LoVo (cell line): ENCODE measurements around the gene CCDC68.
A peak's percentile ranks its signal among the peaks of the same experiment; 100 is the strongest.

Experiments used
- DNase-seq: peaks from one replicate; pipeline ENCODE4 v3.0.0-alpha.2; 2016; ENCODE audit warnings: low spot score

CCDC68 gene

DNA sequence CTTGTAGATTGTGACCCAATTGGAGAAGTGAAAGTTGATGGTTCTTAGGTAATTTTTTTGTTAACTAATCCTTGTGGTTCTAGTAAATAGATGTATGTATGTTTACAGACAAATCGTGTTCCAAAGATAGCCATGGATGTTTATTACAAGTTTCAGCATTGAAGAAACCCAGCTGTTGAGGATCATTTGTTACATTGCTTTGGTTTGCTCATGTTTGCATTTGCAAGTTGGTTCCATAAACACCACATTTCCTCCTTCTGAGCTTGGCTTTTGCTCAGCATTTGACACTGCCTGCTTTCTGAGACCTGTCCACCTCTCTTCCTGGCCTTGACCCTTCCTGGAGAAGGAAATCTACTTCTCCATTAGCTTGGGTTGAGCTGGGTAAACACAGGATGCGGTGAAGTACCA lies 1.8 kb upstream of the CCDC68 start:
- DNase-seq = no peak

DNA sequence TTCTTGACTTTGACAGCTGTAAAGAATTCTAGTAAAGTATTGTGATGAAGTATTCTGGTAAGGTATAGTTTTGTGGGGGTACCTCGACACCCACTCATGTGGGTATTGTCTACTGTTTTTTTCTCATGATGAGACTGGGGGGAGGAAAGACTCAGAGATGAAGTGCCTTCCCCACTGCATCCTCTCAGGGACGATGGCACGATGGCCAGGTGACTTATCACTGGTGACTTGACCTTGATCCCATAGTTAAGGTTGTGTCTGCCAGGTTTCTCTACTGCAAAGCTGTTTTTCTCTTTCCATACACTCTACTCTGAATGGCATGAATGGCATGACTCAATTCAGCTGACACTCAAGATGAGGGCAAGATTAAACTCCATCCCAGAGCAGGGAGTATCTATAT lies 936 bp upstream of the CCDC68 start:
- no peak for DNase-seq

DNA sequence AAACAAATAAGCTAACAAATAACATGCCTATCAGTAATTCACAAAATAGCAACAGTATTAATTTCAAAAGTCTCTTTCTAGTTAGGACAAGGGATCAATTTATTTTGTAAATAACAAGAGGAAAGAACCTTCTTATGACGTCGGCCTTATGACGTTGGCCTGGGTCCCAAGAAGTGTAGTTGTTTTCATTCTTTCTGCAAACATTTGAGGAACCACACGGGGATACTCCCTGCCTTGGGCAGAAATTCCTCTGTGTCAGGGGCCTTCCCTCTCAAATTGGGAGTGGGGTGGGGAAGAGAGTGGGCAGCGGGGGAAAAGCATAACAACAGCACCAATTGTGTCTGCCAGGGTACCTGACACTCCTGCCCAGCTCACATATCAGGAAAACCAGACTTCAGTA lies 1.3 kb downstream of the CCDC68 start:
- DNase-seq = no peak

DNA sequence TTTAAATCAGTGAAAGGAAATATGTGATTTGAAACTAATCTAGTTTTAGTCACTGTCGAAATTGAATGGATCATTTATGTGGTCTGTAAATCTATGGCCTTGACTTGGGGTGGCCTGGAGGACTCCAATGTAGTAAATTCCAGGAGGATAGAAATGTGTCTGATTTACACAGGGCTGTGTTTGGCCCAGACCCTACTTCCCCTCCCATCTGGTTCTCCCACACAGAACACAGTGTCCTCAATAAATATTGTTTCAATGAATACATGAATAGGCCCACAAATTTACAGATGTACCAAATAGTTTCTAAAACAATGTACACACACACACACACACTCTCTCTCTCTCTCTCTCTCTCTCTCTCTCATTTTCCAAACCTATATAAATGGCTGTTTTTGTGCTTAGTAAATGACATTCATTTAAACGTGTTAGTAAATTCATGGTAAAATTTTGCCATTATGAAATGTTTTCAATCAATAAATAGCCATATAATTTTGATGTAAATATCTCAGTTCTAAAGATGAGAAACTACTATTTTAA lies 1.9 kb downstream of the CCDC68 start:
- DNase-seq = no peak

DNA sequence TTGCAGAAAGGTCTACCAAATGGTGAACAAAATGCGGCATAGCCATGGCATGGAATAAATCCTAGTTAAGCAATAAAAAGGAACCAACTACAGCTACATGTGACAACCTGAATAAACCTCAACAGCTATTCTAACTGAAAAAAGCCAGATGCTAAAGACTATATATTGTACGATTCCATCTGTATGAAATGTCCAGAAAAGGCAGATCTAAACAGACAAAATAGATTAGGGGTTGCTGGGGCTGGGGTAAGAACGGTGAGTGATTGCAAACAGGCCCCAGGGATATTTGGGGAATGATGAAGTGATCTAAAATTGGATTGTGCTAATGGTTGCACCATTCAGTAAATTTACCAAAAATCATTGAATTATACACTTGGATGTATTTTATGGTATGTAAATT lies 2.8 kb downstream of the CCDC68 start:
- DNase-seq = no peak

DNA sequence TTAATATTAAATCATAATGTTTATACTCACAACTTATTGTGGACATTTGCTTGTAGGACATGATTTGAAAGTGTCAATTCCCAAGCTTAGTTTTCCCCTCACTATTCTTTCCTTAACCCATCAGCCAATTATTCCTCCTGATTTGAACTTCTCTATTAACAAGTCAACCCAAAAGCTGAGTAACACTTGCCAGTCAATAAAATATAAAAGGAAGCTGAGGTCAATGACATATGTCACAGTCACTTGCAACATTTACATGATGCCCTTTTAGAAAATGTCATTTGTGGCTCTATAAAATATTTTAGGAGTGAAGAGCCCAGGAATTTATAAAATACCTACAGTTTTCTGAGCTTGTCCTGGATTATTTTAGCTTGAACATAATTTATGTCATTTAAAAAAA lies 7.2 kb downstream of the CCDC68 start:
- DNase-seq = no peak

DNA sequence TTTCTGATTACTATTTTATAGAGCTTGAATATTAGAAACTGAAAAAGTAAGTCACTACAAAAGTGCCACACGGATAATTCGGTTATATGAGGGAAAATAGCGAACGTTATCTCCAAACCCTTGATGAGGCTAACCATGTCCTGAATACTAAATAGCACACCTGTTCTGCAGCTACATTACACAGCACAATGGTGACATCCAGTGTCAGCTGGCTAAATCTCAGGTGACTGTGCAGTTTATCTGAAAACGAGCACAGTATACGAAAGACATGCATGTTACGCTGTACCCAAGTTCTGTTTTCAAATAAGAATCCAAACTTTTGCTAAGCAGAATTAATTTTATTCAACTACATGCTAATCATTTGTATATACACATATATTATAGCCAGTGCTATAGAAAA lies 9.0 kb downstream of the CCDC68 start:
- no peak for DNase-seq

DNA sequence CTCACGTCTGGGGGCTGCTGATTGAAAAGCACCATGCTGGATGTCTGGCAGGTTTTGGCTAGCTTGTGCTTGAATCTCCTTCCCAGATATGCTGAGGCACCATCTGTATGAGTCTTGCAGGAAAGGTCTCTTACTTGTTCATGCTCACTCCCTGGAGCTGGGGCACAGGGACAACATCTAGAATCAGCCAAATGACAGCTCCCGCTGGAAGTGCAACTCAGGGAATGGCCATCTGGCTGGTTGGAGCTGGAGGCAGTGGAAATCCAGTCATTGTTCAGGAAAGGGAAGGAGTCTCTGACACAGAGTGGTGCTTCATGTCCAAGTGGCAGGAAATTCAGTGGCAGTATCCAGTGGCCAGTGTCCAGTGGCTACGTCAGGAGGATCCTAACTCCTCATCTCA lies 9.7 kb downstream of the CCDC68 start:
- no peak for DNase-seq

DNA sequence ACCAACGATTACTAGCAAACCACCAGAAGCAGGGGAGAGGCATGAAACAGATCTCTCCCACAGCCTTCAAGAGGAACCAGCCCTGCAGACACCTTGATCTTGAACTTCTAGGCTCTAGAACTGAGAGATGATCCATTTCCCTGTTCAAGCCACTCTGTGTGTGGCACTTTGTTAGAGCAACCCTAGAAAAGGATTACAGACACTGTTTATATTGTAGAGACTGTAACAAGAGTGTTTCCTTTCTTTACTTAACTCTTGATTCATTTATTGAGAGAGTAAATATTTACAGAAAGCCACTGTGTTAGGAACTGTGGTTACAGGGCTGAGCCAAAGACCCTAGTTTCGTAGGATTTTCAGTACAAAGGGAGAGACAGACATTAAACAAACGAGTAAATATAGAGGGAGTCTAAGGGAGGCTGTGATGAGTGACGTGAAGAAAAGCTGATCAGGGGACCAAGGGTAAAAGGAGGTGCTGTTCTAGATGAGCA lies 10.9 kb downstream of the CCDC68 start:
- no peak for DNase-seq

DNA sequence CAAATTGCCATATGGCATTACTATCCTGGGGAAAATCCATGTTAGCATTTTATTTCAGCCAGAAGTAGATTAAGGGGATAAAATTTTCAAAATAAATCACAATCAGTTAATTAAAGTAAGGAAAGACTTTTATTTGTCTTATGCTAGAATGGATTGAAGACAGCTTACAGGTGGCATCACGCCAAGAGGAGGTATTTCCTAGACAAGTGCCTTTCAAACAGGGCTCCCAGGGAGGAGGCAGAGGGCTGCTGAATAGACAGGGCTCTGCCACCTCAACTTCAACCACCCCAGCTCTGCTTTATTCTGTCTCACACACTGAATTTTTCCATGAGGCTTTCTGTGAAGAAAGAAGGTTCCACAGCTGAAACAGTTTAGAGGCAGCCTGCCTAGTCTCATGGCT lies 12.2 kb downstream of the CCDC68 start:
- peak; percentile 41 for DNase-seq

DNA sequence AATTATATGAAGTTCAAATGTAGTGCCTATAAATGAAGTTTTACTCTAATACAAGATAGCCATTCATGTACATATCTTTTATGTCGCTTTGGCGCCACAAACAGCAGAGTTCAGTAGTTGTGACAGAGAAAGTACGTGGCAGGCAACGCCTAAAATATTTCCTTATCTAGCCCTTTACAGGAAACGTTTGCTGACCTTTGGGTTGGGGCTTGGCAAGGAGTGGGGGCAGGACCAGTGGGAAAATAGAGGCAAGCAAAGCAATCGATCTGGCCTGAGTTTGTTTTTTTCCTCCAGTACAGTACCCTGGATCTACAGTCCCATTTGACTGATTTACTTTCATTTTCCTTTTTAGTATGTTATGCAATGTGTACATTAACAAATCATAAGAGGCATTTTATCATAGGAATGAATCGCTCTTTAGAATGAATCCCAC lies 13.1 kb downstream of the CCDC68 start:
- peak; percentile 81 for DNase-seq

DNA sequence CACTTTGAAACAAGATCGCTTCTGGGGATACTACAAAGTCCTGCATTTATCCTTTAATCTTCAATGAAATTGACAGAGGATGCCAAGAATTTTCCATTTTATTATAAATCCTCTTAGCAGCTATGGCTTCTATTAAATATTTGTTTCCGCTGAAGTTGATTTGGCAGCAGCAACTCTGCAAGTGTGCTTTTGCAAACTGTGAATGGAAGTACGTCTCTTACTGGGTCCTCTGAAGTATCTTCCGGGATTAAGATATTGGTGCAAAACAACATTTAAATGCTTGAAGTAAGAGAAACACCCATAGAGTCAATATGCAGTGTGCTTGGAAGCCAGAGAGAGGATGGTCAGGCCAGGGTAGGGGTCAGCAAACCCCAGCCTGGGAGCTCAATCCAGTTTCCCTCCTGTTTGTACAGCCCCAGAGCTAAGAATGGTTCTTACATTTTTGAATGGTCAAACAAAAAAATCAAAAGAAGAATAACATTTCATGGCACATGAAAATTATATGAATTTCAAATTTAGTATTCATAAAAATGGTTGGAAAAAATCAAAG lies 13.6 kb downstream of the CCDC68 start:
- DNase-seq = no peak

DNA sequence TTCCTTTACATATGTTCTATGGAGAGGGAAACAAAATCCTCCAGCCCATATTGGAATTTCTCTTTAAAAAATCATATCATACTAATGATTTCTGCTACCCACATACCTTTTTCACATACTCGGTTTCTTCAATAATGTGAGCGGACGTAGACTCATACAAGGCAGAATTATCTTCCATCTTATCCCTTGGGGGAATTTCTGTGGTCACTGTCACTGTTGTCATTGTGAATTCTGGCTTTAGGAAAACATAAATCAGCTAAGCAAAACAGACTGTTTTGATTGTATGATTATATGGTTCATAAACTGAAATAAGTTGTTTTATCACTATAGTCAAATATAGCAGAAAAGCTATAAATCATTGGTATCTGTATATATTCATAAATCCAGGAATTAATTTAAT lies 16.7 kb downstream of the CCDC68 start:
- DNase-seq = no peak

DNA sequence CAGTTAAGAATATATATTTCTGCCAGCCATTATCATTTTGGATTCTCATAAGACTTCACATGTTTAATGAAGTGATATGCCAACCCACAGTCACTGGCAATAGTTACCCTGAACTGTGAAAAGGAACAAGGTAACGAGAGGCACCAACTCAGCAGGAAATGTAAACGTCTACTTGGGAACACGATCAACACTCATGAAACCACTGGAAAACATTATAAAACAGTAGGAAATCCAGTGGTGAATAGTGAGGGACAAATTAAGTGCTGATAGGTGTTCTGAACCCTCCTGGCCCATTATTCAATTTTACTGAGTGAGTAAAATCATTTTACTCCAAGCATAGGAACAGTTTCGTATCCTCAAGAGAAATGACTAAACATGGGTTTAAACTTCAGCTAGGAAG lies 17.1 kb downstream of the CCDC68 start:
- no peak for DNase-seq

DNA sequence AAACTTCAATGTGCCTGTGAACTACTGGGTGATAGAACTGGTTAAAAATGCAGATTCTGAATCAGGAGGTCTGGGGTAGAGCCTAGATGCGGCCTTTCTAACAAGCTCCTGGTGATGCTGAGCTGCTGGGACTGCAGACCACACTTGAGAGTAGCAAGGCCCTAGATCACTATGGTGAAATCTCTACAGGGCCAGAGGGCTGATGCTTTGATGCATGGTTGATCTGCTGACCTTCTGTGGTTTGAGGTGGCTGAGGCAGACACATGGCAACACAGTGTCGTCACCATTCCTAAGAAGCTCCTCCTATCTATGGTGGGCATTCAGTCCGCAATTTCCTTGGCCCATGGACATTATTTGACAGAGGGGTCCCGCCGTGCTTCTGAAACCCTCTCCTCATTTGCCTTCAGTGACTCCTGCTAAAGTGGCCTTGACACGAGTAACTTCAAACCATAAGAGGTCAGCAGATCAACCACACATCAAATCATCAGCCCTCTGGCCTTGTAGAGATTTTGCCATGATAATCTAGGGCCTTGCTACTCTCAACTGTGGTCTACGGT lies 19.8 kb downstream of the CCDC68 start:
- no peak for DNase-seq

DNA sequence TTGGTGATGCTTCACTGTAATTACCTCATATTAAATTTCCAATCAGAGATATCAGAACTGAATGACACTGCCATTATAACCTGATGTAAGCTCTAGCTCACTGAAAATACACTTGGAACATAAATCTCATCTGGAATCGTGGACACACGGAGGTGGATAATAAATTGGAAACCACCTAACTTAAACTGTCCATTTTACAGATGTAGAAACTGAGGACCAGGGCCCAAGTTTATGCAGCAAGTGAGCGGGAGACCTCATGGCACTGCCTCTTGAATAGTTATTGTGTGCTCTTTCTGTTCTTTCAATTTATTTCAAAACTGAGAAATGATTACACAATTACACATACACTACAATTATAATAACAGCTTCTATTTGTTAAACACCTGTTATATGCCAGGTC lies 20.8 kb downstream of the CCDC68 start:
- DNase-seq = no peak

DNA sequence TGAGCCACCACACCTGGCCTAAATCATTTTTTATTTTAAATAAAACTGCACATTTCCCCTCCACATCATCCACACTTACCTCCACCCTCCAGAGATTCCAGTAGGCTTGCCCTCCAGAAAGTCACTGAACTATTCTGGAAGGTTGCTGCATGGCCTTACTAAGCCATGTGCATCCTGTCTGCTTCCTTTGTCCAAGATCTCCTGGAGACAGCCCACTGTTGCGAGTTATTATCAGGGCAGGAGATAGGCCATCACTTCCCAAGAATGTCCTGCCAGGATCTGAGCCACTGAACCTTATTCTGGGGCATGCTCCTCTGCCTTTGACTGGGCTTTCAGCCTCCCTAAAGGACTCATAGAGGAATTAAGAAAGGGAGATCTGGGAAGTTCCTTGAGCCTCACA lies 26.8 kb downstream of the CCDC68 start:
- no peak for DNase-seq

DNA sequence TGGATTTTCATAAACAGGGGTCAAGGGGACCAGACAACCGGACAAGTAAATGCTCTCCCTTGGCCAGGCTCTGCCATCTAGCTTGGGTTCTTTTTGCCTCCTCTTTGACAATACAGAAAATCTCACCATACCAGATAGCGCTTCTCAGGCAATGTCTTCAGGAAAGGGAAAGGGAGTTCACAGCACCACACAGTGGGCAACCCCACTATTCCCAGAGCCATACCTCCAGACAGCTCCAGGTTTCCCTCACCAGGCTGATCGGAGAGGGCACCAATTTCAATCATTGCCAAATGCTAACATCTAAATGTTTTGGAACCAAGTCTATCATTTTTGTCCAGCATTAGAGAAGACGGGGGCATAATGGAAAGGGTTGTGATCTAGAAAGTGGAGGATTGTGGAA lies 28.1 kb downstream of the CCDC68 start:
- no peak for DNase-seq

DNA sequence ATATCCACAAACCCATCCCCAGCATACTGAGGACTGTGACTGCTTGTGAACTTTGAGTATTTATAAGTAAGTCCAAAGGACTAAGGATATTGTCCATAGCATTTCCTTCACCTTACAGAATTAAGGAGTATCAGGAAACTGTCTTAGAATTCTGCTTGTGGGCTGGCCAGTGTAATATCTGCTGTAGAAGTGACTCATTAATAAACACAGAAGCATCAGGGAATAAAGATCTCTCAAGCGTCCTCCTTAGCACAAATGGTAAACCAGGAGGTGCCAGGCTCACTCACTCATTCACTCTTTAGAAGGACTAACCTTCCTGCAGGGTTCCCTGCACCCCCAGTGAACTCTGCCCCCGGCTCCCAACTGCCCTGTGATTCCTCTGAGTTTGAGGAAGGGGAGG lies 31.0 kb downstream of the CCDC68 start:
- no peak for DNase-seq

DNA sequence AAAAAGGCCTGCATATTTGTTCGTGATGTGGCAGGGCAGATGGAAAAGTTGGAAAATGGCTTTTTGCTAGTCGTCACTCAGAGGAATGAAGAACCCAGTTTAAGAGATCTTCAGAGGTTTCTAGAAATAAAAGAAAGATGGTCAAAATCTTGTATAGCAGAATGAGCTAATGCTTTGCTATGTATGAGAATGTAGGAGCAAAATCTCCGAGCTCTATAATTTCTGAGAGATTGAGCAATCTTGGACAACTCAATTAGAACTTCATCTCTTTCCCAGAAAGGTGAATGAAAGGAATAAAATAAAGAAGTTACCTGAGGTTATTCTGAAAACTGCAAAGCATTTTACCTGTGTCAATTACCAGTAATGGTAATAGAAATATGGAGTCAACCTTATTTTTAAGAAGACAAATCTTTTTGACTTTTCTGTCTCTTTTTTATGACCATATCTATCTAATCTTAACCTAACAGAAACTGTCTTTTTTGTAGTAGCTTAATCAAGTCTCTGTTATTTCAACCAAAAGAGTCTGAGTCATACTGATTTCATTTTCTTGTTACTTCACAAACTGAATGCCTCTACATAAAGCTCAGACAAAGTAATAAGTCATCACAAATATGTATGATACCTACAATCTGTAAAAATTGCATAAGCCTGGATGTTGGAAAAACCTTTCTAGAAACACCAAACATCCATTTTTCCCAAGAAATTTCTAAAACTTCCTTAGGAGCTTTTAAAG lies 32.5 kb downstream of the CCDC68 start:
- DNase-seq = no peak

DNA sequence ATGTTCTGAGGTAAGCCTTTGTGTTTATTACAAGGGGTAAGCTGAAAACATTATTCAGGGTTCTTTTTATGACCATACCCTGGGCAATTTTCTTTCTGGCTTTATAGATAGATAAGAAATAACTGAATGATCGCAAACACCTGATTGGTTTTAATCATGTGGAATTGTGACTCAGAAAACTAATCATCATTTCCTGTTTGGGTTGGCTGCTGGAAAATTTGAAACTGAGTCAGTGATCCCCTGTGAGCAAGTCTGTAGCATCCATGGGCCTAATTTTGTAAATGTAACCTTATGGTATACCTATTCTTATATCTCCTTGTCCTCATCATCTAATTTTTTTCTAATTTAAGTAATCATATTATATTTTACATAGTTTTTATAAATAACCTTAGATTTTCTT lies 34.3 kb downstream of the CCDC68 start:
- no peak for DNase-seq

DNA sequence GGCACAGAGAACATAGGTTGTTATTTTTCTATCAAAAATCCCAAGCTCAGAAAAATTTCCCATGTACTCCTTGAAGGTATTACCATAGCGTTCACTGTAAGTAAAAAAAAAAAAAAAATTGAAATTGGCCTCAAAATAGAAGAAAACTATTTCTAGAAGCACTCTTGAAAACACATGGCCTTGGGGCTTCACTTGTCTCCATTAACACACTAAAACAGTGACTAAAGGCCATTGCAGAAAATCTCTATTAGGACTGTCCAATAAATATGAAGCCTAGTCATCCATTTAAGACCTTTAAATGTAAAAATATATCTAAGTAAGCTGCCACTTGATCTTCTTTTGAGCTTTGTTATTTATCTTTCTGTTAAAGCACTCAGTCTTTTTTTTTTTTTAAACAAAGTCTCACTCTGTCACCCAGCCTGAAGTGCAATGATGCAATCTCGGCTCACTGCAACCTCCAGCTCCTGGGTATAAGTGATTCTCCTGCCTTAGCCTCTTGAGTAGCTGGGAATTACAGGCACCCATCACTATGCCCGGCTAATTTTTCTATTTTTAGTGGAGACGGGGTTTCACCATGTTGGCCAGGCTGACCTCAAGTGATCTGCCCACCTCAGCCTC lies 35.8 kb downstream of the CCDC68 start:
- no peak for DNase-seq

DNA sequence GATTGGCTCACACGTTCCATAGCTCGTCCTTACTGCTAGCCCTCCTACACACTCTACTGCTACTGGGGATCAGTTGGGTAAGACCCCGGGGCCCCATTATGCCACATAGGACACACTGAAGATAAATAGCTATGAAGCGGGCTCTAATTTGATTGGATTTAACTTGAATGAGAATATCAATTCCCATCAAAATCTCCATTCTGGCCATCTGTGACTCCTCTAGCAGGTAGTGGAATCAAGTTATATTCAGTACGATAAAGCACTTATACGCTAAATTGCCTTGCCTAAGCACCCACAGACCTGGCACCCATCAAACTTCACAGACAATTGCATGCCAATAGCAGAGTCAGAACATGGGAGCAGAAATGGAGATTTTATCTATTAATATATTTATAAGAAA lies 39.8 kb downstream of the CCDC68 start:
- DNase-seq = no peak
